ENCODE data around the gene PROK1. TPM values are rescaled to one million over a fixed set of nuclear protein-coding genes. Genes with fewer than 3 reads are reported as not detected.

PROK1 gene
- total and polyA plus RNA-seq, 2 donors (not counting 1 experiment from before 2014, with no cell fraction given): not detected

GRCh38 chr1:110480356-110481096 is 29.6 kb downstream of the PROK1 start:
- H3K4me3 Mint-ChIP-seq: no peak overlapping the region
- no peaks in the 10 kb centered on the region for H3K9me3 ChIP-seq (ENCODE audit: control extremely low read depth in 1 of 3, control insufficient read depth in 2 of 3, insufficient read depth in 1 of 3, low read length in 2 of 3)
- no peak overlapping the region for H3K9ac ChIP-seq (ENCODE audit: low read length)
- H3K9me3 Mint-ChIP-seq (ENCODE audit: insufficient read depth): no peaks in the 10 kb centered on the region
- intact Hi-C loops (cut with micrococcal nuclease): no loop called here
- no peaks in the 10 kb centered on the region for H3K36me3 ChIP-seq (replicated peaks in 1 of 2; ENCODE audit: control extremely low read depth in 1 of 2, control insufficient read depth in 1 of 2, extremely low read depth in 1 of 2, insufficient read depth in 2 of 2, low read length in 1 of 2)
- CTCF ChIA-PET: interaction anchor here (3.6 kb wide), 1 partner anchor 20 kb away, joined by 11 read pairs; no protein-coding TSS in a partner anchor
- no peaks in the 10 kb centered on the region for H3K79me2 ChIP-seq (ENCODE audit: control insufficient read depth, insufficient read depth, low read length)
- H3K4me1 ChIP-seq (ENCODE audit: control insufficient read depth in 2 of 2, insufficient read depth in 2 of 2, low read length in 2 of 2): no peaks in the 10 kb centered on the region
- no peak overlapping the region for H3K4me2 ChIP-seq (replicated peaks; ENCODE audit: low read depth, low read length, poor library complexity, severe bottlenecking)
- H2AFZ ChIP-seq (ENCODE audit: insufficient read depth, low read depth, low read length, poor library complexity, severe bottlenecking): no peak overlapping the region
- peaks cover 0 to 16% (median 4%) of the 10 kb centered on the region in 4 experiments for H3K27me3 ChIP-seq (replicated peaks in 1 of 4; ENCODE audit: control extremely low read depth in 1 of 4, control insufficient read depth in 3 of 4, insufficient read depth in 4 of 4, low read length in 3 of 4)
- POLR2A ChIA-PET: no interaction called here
- DNase-seq: no peak
- no peak overlapping the region for H3K27ac ChIP-seq (ENCODE audit: low read length in 2 of 2)
- no peaks in the 10 kb centered on the region for H3K4me1 Mint-ChIP-seq
- WGBS (ENCODE audit: insufficient coverage): 72% methylated on average over 4 of the region's 4 CpGs
- H3K4me3 ChIP-seq (ENCODE audit: control extremely low read depth in 1 of 5, extremely low read depth in 1 of 5, insufficient read depth in 1 of 5, low read depth in 2 of 5, low read length in 4 of 5): no peak overlapping the region
- no peak for TF ChIP-seq EZH2 (IDR thresholded peaks at IDR 0.05; ENCODE audit: borderline replicate concordance, insufficient read depth, low read depth, low read length, poor library complexity, severe bottlenecking)
- no peak for TF ChIP-seq CTCF (IDR thresholded peaks at IDR 0.05)
- no peak for ATAC-seq (ENCODE audit: low read depth)
- H4K20me1 ChIP-seq (ENCODE audit: control insufficient read depth, insufficient read depth, low read length, poor library complexity, severe bottlenecking): no peaks in the 10 kb centered on the region
- H3K27me3 Mint-ChIP-seq: peaks cover 45% of the 10 kb centered on the region
- no peak overlapping the region for H3K27ac Mint-ChIP-seq

GRCh38 chr1:110481968-110482623 is 31.1 kb downstream of the PROK1 start:
- Mint-ChIP-seq H3K9me3 (ENCODE audit: insufficient read depth) (no peaks in the 10 kb centered on the region), H3K4me3 (no peak overlapping the region), H3K4me1 (no peaks in the 10 kb centered on the region), H3K27me3 (peaks cover 39% of the 10 kb centered on the region), H3K27ac (no peak overlapping the region)
- no peaks in the 10 kb centered on the region for H3K36me3 ChIP-seq (replicated peaks in 1 of 2; ENCODE audit: control extremely low read depth in 1 of 2, control insufficient read depth in 1 of 2, extremely low read depth in 1 of 2, insufficient read depth in 2 of 2, low read length in 1 of 2)
- H3K4me3 ChIP-seq (ENCODE audit: control extremely low read depth in 1 of 5, extremely low read depth in 1 of 5, insufficient read depth in 1 of 5, low read depth in 2 of 5, low read length in 4 of 5): no peak overlapping the region
- no peak overlapping the region for H3K27ac ChIP-seq (ENCODE audit: low read length in 2 of 2)
- H3K4me1 ChIP-seq (ENCODE audit: control insufficient read depth in 2 of 2, insufficient read depth in 2 of 2, low read length in 2 of 2): no peaks in the 10 kb centered on the region
- TF ChIP-seq CTCF (IDR thresholded peaks at IDR 0.05) (no peak), EZH2 (IDR thresholded peaks at IDR 0.05; ENCODE audit: borderline replicate concordance, insufficient read depth, low read depth, low read length, poor library complexity, severe bottlenecking) (no peak)
- no peaks in the 10 kb centered on the region for H3K79me2 ChIP-seq (ENCODE audit: control insufficient read depth, insufficient read depth, low read length)
- H2AFZ ChIP-seq (ENCODE audit: insufficient read depth, low read depth, low read length, poor library complexity, severe bottlenecking): no peak overlapping the region
- ChIA-PET CTCF (interaction anchor here (1.6 to 3.6 kb wide), 2 partner anchors 14 to 21 kb away, joined by 3 to 11 read pairs; no protein-coding TSS in a partner anchor), POLR2A (no interaction called here)
- no peak overlapping the region for H3K9ac ChIP-seq (ENCODE audit: low read length)
- intact Hi-C loops (cut with micrococcal nuclease): no loop called here
- no peak overlapping the region for H3K4me2 ChIP-seq (replicated peaks; ENCODE audit: low read depth, low read length, poor library complexity, severe bottlenecking)
- ATAC-seq (ENCODE audit: low read depth) (no peak), DNase-seq (no peak)
- H3K27me3 ChIP-seq (replicated peaks in 1 of 4; ENCODE audit: control extremely low read depth in 1 of 4, control insufficient read depth in 3 of 4, insufficient read depth in 4 of 4, low read length in 3 of 4): peaks cover 0 to 13% (median 4%) of the 10 kb centered on the region in 4 experiments
- 80% methylated on average over 9 of the region's 12 CpGs for WGBS (ENCODE audit: insufficient coverage)
- no peaks in the 10 kb centered on the region for H4K20me1 ChIP-seq (ENCODE audit: control insufficient read depth, insufficient read depth, low read length, poor library complexity, severe bottlenecking)
- H3K9me3 ChIP-seq (ENCODE audit: control extremely low read depth in 1 of 3, control insufficient read depth in 2 of 3, insufficient read depth in 1 of 3, low read length in 2 of 3): no peaks in the 10 kb centered on the region

All from B cell (primary cell).